ENCODE results near the gene CCDC174.

GRCh38 chr3:14602006-14602803 lies 49.4 kb upstream of the CCDC174 start:
- TF ChIP-seq CTCF (conservative IDR thresholded peaks at IDR 0.05) (peak; percentile 35), ZFX (IDR thresholded peaks at IDR 0.05) (no peak)

All from C4-2B (cell line).